ENCODE data around the gene ARL3. TPM values are rescaled to one million over a fixed set of nuclear protein-coding genes. Genes with fewer than 3 reads are reported as not detected.

The ARL3 gene
- total RNA-seq, 1 experiment from 2014 or later, result 13.3 TPM

DNA sequence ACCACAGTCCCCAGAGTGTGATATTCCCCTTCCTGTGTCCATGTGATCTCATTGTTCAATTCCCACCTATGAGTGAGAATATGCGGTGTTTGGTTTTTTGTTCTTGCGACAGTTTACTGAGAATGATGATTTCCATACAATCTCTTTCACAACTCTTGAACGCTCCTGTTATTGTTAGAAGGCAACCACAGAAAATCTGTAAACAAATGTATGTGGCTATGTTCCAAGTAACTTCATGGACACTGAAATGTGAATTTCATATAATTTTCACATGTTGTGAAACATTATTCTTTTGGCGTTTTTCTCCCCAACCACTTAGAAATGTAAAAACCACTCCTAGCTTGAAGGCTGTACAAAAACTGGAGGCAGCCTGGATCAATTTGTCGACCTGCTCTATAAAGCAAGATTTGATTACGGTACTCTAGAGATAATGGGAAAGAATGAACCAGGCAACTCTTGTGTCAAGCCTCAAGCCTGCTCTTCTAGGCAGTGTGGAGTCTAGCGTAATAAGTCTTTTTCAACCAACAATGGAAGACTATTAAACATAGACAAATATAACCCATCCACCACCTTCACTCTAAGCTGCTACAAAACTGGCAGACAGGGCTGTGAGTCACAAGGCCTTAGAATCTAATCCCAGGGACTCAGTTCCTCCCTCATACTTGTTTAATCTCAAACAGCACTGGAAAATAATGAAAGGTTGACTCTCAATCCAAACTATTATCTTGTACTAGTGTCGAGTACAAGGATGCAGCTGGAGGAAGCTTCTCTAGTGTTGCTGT is 22.7 kb downstream of the ARL3 start (continued):
- TF ChIP-seq ZNF274 (IDR thresholded peaks at IDR 0.05; ENCODE audit: low read depth, low read length), result no peak

DNA sequence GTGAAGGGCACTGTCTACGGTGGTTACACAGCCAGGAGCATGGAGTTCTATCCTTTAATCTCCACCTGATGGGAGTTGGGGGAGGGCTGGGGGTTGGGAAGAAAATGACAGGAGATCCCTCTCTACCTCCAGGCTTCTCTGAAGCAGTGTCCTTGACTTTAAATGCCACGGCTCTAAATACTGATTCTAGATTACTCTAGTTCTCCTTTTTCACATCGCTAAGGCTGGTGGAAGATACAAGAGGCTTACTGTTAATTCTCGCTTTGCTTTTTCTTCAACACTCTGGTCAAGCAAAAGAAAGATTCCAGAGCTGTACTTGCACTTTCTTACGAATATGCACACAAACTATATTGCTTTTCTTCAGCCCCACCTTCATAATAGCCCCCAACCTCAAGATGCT is 30.5 kb downstream of the ARL3 start:
- Histone ChIP-seq H3K27ac (ENCODE audit: low read depth, low read length) (no peak overlapping the region), H4K20me1 (ENCODE audit: insufficient read depth) (no peaks in the 10 kb centered on the region), H3K4me1 (ENCODE audit: control insufficient read depth in 1 of 2, insufficient read depth in 2 of 2, low read length in 2 of 2) (peaks cover 0 to 5% of the 10 kb centered on the region in 2 experiments; a peak in 2 of 4 replicates), H3K79me2 (ENCODE audit: insufficient read depth, low read length) (no peaks in the 10 kb centered on the region), H3K9me2 (ENCODE audit: insufficient read depth) (no peaks in the 10 kb centered on the region), H3K36me3 (ENCODE audit: control insufficient read depth in 1 of 2, insufficient read depth in 2 of 2, low read length in 2 of 2) (peaks cover 2 to 5% of the 10 kb centered on the region in 2 experiments; a peak in 2 of 4 replicates), H3K9ac (ENCODE audit: low read length) (no peak overlapping the region), H3K9me3 (ENCODE audit: control insufficient read depth in 1 of 2, insufficient read depth in 1 of 2, low read depth in 1 of 2, low read length in 2 of 2) (no peaks in the 10 kb centered on the region), H3K27me3 (ENCODE audit: insufficient read depth, low read length) (no peaks in the 10 kb centered on the region), H3K4me3 (replicated peaks in 1 of 2; ENCODE audit: low read depth in 1 of 2, low read length in 2 of 2) (no peak overlapping the region), H2AFZ (ENCODE audit: low read depth, low read length, poor library complexity, severe bottlenecking) (no peak overlapping the region), H3K4me2 (ENCODE audit: low read length) (no peak overlapping the region)
- ChIA-PET RAD21 (ENCODE audit: low non-redundant PET in 1 of 2, low total read pairs in 2 of 2, uncharacterized antibody in 2 of 2, unreplicated experiment in 2 of 2) (no interaction called here), CTCF (interaction anchor here (0.6 kb wide), 1 partner anchor 14 kb away, joined by 3 read pairs; no protein-coding TSS in a partner anchor), POLR2A (interaction anchor here (0.5 kb wide), 1 partner anchor 24 kb away, joined by 4 read pairs; no protein-coding TSS in a partner anchor)
- intact Hi-C loops (cut with micrococcal nuclease), result no loop called here
- BruUV-seq (replicated peaks), result no TSS peak
- ATAC-seq (no peak), DNase-seq (ENCODE audit: low read depth, low spot score) (no peak)
- TF ChIP-seq, protein P1, sequence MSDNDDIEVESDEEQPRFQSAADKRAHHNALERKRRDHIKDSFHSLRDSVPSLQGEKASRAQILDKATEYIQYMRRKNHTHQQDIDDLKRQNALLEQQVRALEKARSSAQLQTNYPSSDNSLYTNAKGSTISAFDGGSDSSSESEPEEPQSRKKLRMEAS (IDR thresholded peaks at IDR 0.05), result no peak
- TF ChIP-seq, protein P2, sequence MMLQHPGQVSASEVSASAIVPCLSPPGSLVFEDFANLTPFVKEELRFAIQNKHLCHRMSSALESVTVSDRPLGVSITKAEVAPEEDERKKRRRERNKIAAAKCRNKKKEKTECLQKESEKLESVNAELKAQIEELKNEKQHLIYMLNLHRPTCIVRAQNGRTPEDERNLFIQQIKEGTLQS (IDR thresholded peaks at IDR 0.05), result no peak
- no peak for TF ChIP-seq CBX3 (IDR thresholded peaks at IDR 0.05; ENCODE audit: low read depth)
- TF ChIP-seq, protein P3, sequence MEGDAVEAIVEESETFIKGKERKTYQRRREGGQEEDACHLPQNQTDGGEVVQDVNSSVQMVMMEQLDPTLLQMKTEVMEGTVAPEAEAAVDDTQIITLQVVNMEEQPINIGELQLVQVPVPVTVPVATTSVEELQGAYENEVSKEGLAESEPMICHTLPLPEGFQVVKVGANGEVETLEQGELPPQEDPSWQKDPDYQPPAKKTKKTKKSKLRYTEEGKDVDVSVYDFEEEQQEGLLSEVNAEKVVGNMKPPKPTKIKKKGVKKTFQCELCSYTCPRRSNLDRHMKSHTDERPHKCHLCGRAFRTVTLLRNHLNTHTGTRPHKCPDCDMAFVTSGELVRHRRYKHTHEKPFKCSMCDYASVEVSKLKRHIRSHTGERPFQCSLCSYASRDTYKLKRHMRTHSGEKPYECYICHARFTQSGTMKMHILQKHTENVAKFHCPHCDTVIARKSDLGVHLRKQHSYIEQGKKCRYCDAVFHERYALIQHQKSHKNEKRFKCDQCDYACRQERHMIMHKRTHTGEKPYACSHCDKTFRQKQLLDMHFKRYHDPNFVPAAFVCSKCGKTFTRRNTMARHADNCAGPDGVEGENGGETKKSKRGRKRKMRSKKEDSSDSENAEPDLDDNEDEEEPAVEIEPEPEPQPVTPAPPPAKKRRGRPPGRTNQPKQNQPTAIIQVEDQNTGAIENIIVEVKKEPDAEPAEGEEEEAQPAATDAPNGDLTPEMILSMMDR (IDR thresholded peaks at IDR 0.05 in 2 of 3, conservative IDR thresholded peaks at IDR 0.05 in 1 of 3; ENCODE audit: borderline replicate concordance in 1 of 3, insufficient read depth in 1 of 3, low read depth in 2 of 3, low read length in 2 of 3), result no peak
- no peak for TF ChIP-seq SP1 (IDR thresholded peaks at IDR 0.05; ENCODE audit: low read depth)
- TF ChIP-seq FOSL1 (IDR thresholded peaks at IDR 0.05; ENCODE audit: low read depth), result no peak

Measured in HCT116 (cell line).